Cardiac fibroblast (primary cell): ENCODE data around the gene DET1.

Source experiments
- DNase-seq, 2 donors: peaks; one replicate each; pipeline versions ENCODE4 v3.0.0 to v3.0.0-alpha.2; 2010; ENCODE audit warnings: low read depth in 2 of 2
- H3K4me3 ChIP-seq, 2 donors: replicated peaks in 1 of 2; 1 replicate in 1 of 2; 2 replicates in 1 of 2; pipeline ENCODE4 v1.5.1; 2011; ENCODE audit warnings: low read depth in 2 of 2, low read length in 2 of 2, mild to moderate bottlenecking in 2 of 2, moderate library complexity in 1 of 2
- TF ChIP-seq, protein P1 (sequence below): IDR thresholded peaks from one replicate; pipeline ENCODE4 v1.5.1; 2011; ENCODE audit warnings: low read depth, mild to moderate bottlenecking, low read length, inconsistent platforms

Gene DET1

DNA sequence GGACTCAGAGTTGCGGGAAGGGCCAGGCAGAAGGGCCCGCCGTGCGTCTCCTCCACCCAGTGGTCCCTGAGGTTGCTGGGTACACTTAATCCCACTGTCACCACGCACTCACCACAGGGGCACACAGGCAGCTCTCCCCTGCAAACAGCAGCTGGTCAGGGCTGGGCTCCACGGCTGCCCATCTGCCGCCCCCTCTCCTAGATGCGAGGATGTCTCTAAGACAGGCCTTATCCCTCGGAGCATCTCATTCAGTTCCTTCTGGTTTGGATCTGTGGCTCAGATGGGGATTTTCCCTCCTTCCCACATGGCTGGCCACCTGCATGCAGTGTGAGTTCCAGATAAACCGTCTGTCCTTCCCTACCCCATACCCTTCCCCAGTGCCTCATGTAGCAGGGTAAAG lies 52.6 kb downstream of the DET1 start:
- H3K4me3 ChIP-seq = no peak overlapping the region
- no peak for DNase-seq
- TF ChIP-seq, protein P1, sequence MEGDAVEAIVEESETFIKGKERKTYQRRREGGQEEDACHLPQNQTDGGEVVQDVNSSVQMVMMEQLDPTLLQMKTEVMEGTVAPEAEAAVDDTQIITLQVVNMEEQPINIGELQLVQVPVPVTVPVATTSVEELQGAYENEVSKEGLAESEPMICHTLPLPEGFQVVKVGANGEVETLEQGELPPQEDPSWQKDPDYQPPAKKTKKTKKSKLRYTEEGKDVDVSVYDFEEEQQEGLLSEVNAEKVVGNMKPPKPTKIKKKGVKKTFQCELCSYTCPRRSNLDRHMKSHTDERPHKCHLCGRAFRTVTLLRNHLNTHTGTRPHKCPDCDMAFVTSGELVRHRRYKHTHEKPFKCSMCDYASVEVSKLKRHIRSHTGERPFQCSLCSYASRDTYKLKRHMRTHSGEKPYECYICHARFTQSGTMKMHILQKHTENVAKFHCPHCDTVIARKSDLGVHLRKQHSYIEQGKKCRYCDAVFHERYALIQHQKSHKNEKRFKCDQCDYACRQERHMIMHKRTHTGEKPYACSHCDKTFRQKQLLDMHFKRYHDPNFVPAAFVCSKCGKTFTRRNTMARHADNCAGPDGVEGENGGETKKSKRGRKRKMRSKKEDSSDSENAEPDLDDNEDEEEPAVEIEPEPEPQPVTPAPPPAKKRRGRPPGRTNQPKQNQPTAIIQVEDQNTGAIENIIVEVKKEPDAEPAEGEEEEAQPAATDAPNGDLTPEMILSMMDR = no peak

DNA sequence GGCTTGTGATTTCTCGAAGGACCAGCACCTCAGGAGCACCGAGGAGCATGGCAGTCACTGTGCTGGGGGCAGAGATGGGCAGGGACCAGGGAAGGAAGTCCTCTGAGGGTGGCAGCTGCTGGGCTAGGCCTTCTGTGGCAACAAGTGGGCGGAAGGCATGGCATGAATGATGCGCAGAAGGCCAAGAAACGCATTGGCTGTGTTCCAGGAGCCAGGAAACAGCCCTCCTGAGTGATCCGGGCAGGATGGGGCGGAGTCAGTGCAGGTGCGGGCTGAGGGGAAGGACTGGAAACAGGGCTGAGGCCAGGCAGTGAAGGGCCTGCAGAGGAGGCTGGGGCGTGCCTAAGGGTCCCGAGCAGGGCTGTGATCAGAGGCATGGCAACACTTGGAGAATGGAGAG lies 55.3 kb downstream of the DET1 start:
- no peak overlapping the region for H3K4me3 ChIP-seq
- no peak for DNase-seq
- TF ChIP-seq, protein P1 = no peak

DNA sequence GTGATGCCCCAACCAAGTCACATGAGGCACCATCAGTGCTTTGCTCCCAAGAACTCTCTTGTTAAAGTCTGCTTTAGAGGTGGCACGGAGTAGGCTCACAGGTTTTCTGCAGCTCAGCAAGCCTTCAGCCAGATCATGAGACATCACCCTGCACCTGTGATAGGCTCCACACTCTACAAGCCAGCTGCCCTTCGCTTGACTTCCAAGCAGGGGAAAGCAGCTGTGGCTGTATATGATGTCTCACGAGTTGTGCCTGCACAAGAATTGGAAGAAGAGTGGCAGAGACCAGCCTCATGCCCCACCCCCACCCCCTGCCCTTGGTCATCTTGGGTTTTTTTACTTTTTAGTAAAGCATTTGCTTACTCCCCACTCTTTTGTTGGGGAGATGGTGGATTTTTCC lies 56.4 kb downstream of the DET1 start:
- H3K4me3 ChIP-seq = no peak overlapping the region
- TF ChIP-seq, protein P1 = no peak
- no peak for DNase-seq

DNA sequence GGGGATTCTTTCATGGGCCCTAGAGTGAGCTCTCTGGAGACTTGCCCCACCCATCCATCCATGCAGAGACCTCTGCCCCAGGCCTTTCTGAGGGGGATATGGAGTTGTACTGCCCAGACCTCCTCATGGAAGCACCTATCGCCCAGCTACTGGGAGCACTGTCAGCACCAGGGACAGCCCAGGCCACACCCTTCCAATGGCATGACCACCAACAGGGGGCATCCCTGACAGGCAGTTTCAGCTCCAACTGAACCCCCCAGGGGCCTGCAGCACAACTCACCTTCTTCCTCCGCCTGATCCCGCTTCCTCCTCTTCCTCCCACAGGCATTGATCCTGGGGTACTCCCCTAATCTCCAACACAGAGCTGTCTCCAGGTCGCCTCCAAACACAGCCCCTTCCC lies 57.2 kb downstream of the DET1 start:
- no peak for DNase-seq
- no peak overlapping the region for H3K4me3 ChIP-seq
- TF ChIP-seq, protein P1 = no peak

DNA sequence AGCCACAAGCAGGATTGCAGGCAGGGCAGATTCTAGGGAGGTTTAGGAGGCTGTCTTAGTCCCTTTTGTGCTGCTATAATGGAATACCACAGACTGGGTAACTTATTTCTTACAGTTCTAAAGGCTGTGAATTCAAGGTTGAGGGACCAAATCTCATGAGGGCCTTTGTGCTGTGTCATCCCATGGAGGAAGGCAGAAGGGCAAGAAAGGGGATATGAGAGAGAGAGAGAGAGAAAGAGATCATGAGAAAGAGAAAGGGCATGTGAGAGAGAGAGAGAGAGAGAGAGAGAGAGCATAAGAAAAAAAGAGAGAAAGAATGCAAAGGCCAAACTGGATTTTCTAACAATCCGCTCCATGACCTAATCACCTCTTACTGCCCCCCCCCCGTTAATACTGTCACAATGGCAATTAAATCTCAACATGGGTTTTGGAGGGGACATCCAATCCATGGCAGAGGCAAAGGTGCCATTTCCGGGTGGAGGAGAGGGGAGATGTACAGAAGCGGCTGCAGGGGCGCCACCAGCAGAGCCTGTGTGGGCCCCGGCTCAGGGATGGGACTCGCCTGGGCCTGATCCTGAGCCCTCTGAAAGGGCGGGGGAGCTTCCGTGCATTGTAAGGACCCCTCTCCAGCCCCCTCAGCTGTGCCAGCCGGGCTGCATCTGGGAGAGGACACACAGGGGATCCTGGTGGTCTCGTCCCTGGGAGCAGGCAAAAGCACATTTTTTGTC lies 58.5 kb downstream of the DET1 start:
- TF ChIP-seq, protein P1 = no peak
- no peak for DNase-seq
- no peak overlapping the region for H3K4me3 ChIP-seq

DNA sequence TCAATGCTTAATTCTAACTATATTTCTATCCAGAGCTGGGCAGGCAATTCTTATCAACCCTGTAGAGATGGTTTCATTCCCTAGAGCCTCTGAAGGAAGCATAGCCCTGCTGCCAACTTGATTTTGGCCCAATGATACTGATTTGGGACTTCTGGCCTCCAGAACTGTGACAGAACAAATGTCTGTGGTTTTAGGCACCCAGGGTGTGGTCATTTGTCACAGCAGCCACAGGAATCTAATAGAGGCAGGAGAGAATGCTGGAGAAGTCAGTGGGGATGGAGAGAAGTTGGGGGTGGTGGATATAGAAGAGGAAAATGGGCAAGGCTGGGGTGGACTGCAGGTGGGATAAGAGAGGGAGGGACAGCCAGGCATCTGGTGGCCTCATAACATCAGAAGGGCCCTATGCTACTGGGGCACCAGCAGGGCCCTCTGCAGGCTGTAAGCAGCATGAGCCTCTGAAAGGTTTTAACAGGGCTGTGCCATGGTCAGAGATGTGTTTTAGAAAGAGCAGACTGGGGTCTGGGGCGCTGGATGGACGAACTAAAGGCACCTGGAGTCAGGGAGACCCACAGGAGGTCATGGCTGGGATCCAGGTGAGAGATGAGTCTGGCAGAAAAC lies 59.2 kb downstream of the DET1 start:
- TF ChIP-seq, protein P1 = no peak
- no peak overlapping the region for H3K4me3 ChIP-seq
- DNase-seq = no peak
